GM12891 (cell line): ENCODE data around the gene GNS.

Experiments used
- PAX5 ChIP-seq: IDR thresholded peaks from 2 replicates; pipeline ENCODE4 v1.6.1; 2011; ENCODE audit warnings: low read length, moderate library complexity, mild to moderate bottlenecking; ENCODE audit not compliant: insufficient read depth, severe bottlenecking
- POLR2A ChIP-seq: IDR thresholded peaks from 2 replicates; pipeline ENCODE4 v1.6.1; 2011; ENCODE audit warnings: low read depth, low read length, control low read depth
- POLR2AphosphoS5 ChIP-seq: IDR thresholded peaks from 2 replicates; pipeline ENCODE4 v1.6.1; 2011; ENCODE audit warnings: low read depth, low read length, control low read depth
- POU2F2 ChIP-seq: IDR thresholded peaks from 2 replicates; pipeline ENCODE4 v1.6.1; 2011; ENCODE audit warnings: low read depth, mild to moderate bottlenecking, control low read depth, low read length, moderate library complexity
- SPI1 ChIP-seq: IDR thresholded peaks from 2 replicates; pipeline ENCODE4 v1.6.1; 2011; ENCODE audit warnings: low read depth, low read length, control low read depth
- TAF1 ChIP-seq: IDR thresholded peaks from 2 replicates; pipeline ENCODE4 v1.6.1; 2011; ENCODE audit warnings: low read depth, low read length, control low read depth

- TF ChIP-seq POLR2A (no peak), POLR2AphosphoS5 (no peak), TAF1 (no peak), SPI1 (no peak), POU2F2 (no peak), PAX5 (no peak)
Measured at GRCh38 chr12:64701283-64701682, 57.9 kb downstream of the GNS start.
